Measurements from ENCODE around the gene SLC26A6.

SLC26A6 gene

GRCh38 chr3:48598323-48599076 is 36.8 kb downstream of the SLC26A6 start:
- no peak for DNase-seq

- DNase-seq, result no peak
Measured at GRCh38 chr3:48597408-48597800, 37.9 kb downstream of the SLC26A6 start.

- DNase-seq, result no peak
Measured at GRCh38 chr3:48596676-48597407, 38.4 kb downstream of the SLC26A6 start.

GRCh38 chr3:48596157-48596556 is 39.1 kb downstream of the SLC26A6 start:
- no peak for DNase-seq

GRCh38 chr3:48595526-48596121 is 39.6 kb downstream of the SLC26A6 start:
- no peak for DNase-seq

- DNase-seq, result no peak
Measured at GRCh38 chr3:48595075-48595525, 40.2 kb downstream of the SLC26A6 start, which contains the start of gene COL7A1. Gene COL7A1 (minus strand): TSS chr3:48595329. CDS start chr3:48595159, 170 bp downstream.

- DNase-seq, result no peak
Measured at GRCh38 chr3:48594417-48595049, 40.7 kb downstream of the SLC26A6 start.

- no peak for DNase-seq
Measured at GRCh38 chr3:48593337-48593736, 41.9 kb downstream of the SLC26A6 start.

- DNase-seq, result no peak
Measured at GRCh38 chr3:48592519-48593087, 42.7 kb downstream of the SLC26A6 start.

GRCh38 chr3:48591886-48592518 is 43.3 kb downstream of the SLC26A6 start:
- no peak for DNase-seq

GRCh38 chr3:48591436-48591835 is 43.8 kb downstream of the SLC26A6 start:
- DNase-seq, result no peak

- DNase-seq, result no peak
Measured at GRCh38 chr3:48588230-48588629, 47.0 kb downstream of the SLC26A6 start.

- no peak for DNase-seq
Measured at GRCh38 chr3:48587686-48588085, 47.6 kb downstream of the SLC26A6 start.

- DNase-seq, result no peak
Measured at GRCh38 chr3:48585411-48585810, 49.9 kb downstream of the SLC26A6 start.

GRCh38 chr3:48584836-48585235 is 50.4 kb downstream of the SLC26A6 start:
- DNase-seq, result no peak

GRCh38 chr3:48581621-48582481 is 53.4 kb downstream of the SLC26A6 start:
- no peak for DNase-seq

- DNase-seq, result no peak
Measured at GRCh38 chr3:48576647-48577046, 58.6 kb downstream of the SLC26A6 start.

Measured in CD4-positive, alpha-beta T cell treated with Interferon alpha-2 for 1 hour (primary cell).